ENCODE measurements around the gene TEX53. TPM values are rescaled to one million over a fixed set of nuclear protein-coding genes. Genes with fewer than 3 reads are reported as not detected.

The TEX53 gene
- total RNA-seq, 1 donor from 2014 or later, result not detected

- Histone ChIP-seq H3K4me3 (ENCODE audit: low read depth, low read length) (no peak overlapping the region), H3K27me3 (ENCODE audit: control insufficient read depth, insufficient read depth, low read length) (no peaks in the 10 kb centered on the region), H3K36me3 (ENCODE audit: control insufficient read depth, insufficient read depth, low read length) (no peaks in the 10 kb centered on the region)
- no peak for DNase-seq (ENCODE audit: low read depth)
- TF ChIP-seq, protein P1, sequence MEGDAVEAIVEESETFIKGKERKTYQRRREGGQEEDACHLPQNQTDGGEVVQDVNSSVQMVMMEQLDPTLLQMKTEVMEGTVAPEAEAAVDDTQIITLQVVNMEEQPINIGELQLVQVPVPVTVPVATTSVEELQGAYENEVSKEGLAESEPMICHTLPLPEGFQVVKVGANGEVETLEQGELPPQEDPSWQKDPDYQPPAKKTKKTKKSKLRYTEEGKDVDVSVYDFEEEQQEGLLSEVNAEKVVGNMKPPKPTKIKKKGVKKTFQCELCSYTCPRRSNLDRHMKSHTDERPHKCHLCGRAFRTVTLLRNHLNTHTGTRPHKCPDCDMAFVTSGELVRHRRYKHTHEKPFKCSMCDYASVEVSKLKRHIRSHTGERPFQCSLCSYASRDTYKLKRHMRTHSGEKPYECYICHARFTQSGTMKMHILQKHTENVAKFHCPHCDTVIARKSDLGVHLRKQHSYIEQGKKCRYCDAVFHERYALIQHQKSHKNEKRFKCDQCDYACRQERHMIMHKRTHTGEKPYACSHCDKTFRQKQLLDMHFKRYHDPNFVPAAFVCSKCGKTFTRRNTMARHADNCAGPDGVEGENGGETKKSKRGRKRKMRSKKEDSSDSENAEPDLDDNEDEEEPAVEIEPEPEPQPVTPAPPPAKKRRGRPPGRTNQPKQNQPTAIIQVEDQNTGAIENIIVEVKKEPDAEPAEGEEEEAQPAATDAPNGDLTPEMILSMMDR (IDR thresholded peaks at IDR 0.05; ENCODE audit: insufficient read depth, low read length, poor library complexity, severe bottlenecking), result no peak
Observed at GRCh38 chr9:114621975-114622609, 35.5 kb downstream of the TEX53 start.

- H3K4me3 ChIP-seq (ENCODE audit: low read depth, low read length), result no peak overlapping the region
- no peaks in the 10 kb centered on the region for H3K36me3 ChIP-seq (ENCODE audit: control insufficient read depth, insufficient read depth, low read length)
- DNase-seq (ENCODE audit: low read depth), result no peak
- no peaks in the 10 kb centered on the region for H3K27me3 ChIP-seq (ENCODE audit: control insufficient read depth, insufficient read depth, low read length)
- TF ChIP-seq, protein P1 (IDR thresholded peaks at IDR 0.05; ENCODE audit: insufficient read depth, low read length, poor library complexity, severe bottlenecking), result no peak
Observed at GRCh38 chr9:114621561-114621960, 36.0 kb downstream of the TEX53 start.

- H3K27me3 ChIP-seq (ENCODE audit: control insufficient read depth, insufficient read depth, low read length), result no peaks in the 10 kb centered on the region
- DNase-seq (ENCODE audit: low read depth), result no peak
- no peaks in the 10 kb centered on the region for H3K36me3 ChIP-seq (ENCODE audit: control insufficient read depth, insufficient read depth, low read length)
- TF ChIP-seq, protein P1 (IDR thresholded peaks at IDR 0.05; ENCODE audit: insufficient read depth, low read length, poor library complexity, severe bottlenecking), result no peak
- no peak overlapping the region for H3K4me3 ChIP-seq (ENCODE audit: low read depth, low read length)
Observed at GRCh38 chr9:114619191-114619761, 38.3 kb downstream of the TEX53 start.

- DNase-seq (ENCODE audit: low read depth), result no peak
- H3K27me3 ChIP-seq (ENCODE audit: control insufficient read depth, insufficient read depth, low read length), result no peaks in the 10 kb centered on the region
- no peaks in the 10 kb centered on the region for H3K36me3 ChIP-seq (ENCODE audit: control insufficient read depth, insufficient read depth, low read length)
- no peak overlapping the region for H3K4me3 ChIP-seq (ENCODE audit: low read depth, low read length)
- TF ChIP-seq, protein P1 (IDR thresholded peaks at IDR 0.05; ENCODE audit: insufficient read depth, low read length, poor library complexity, severe bottlenecking), result no peak
Observed at GRCh38 chr9:114616684-114617520, 40.7 kb downstream of the TEX53 start.

GRCh38 chr9:114614373-114614772 is 43.2 kb downstream of the TEX53 start:
- no peak for DNase-seq (ENCODE audit: low read depth)
- no peak overlapping the region for H3K4me3 ChIP-seq (ENCODE audit: low read depth, low read length)
- H3K27me3 ChIP-seq (ENCODE audit: control insufficient read depth, insufficient read depth, low read length), result no peaks in the 10 kb centered on the region
- no peaks in the 10 kb centered on the region for H3K36me3 ChIP-seq (ENCODE audit: control insufficient read depth, insufficient read depth, low read length)
- TF ChIP-seq, protein P1 (IDR thresholded peaks at IDR 0.05; ENCODE audit: insufficient read depth, low read length, poor library complexity, severe bottlenecking), result no peak
